DOHH2 (cell line): ENCODE results near the gene ZMYND8.

Experiments
- H3F3A ChIP-seq: fragments of 200-600 bp; sonication (generic), shearing (Covaris generic); 2 replicates; pipeline ENCODE4 v1.6.0; 2016; ENCODE audit warnings: antibody characterized with exemption, mild to moderate bottlenecking; ENCODE audit not compliant: control insufficient read depth, insufficient read depth
- H3K27ac ChIP-seq: fragments of 200-600 bp; sonication (generic); 2 replicates; pipeline ENCODE4 v1.5.1; 2014; ENCODE audit warnings: low read depth, mild to moderate bottlenecking, low read length, moderate library complexity
- H3K27me3 ChIP-seq: fragments of 200-600 bp; sonication (generic); 2 replicates; pipeline ENCODE4 v1.6.1; 2014; ENCODE audit warnings: mild to moderate bottlenecking, low read length, mixed read lengths; ENCODE audit not compliant: control insufficient read depth
- H3K36me3 ChIP-seq: fragments of 200-600 bp; sonication (generic); 2 replicates; pipeline ENCODE4 v1.6.1; 2014; ENCODE audit warnings: mild to moderate bottlenecking, low read length, moderate library complexity, mixed read lengths; ENCODE audit not compliant: control insufficient read depth
- H3K4me1 ChIP-seq: fragments of 200-600 bp; sonication (generic); 2 replicates; pipeline ENCODE4 v1.6.1; 2014; ENCODE audit warnings: mild to moderate bottlenecking, low read length, mixed read lengths; ENCODE audit not compliant: control insufficient read depth
- H3K4me2 ChIP-seq: fragments of 200-600 bp; sonication (generic); 2 replicates; pipeline ENCODE4 v1.6.0; 2014; ENCODE audit warnings: mild to moderate bottlenecking, low read length, moderate library complexity
- H3K4me3 ChIP-seq: fragments of 200-600 bp; sonication (generic); 2 replicates; pipeline ENCODE4 v1.5.1; 2014; ENCODE audit warnings: mild to moderate bottlenecking, low read length, mixed read lengths
- H3K79me2 ChIP-seq: fragments of 200-600 bp; sonication (generic); 2 replicates; pipeline ENCODE4 v1.6.1; 2014; ENCODE audit warnings: mild to moderate bottlenecking, low read length, mixed read lengths; ENCODE audit not compliant: control insufficient read depth
- H3K9me2 ChIP-seq: fragments of 200-600 bp; sonication (generic); replicated peaks from 2 replicates; pipeline ENCODE4 v1.6.1; 2014; ENCODE audit warnings: mild to moderate bottlenecking, low read length, mixed read lengths; ENCODE audit not compliant: control insufficient read depth
- H3K9me3 ChIP-seq: fragments of 200-600 bp; sonication (generic); 2 replicates; pipeline ENCODE4 v1.6.1; 2014; ENCODE audit warnings: antibody characterized with exemption, low read length, mixed read lengths; ENCODE audit not compliant: control insufficient read depth, insufficient read depth
- H4K20me1 ChIP-seq: fragments of 200-600 bp; sonication (generic); 2 replicates; pipeline ENCODE4 v1.6.0; 2014; ENCODE audit warnings: low read depth, mild to moderate bottlenecking, antibody characterized with exemption, low read length, moderate library complexity; ENCODE audit not compliant: control insufficient read depth, insufficient read depth
- CTCF ChIP-seq: fragments of 200-600 bp; sonication (generic); IDR thresholded peaks from one replicate; pipeline ENCODE4 v1.5.1; 2014; ENCODE audit warnings: antibody characterized with exemption, mild to moderate bottlenecking, low read depth, low read length; ENCODE audit not compliant: poor library complexity, severe bottlenecking
- EZH2phosphoT487 ChIP-seq: fragments of 200-600 bp; sonication (generic); IDR thresholded peaks from 2 replicates; pipeline ENCODE4 v1.6.1; 2017; ENCODE audit warnings: borderline replicate concordance, mild to moderate bottlenecking, antibody characterized with exemption, low read length, moderate library complexity, mixed read lengths

ZMYND8 gene

DNA sequence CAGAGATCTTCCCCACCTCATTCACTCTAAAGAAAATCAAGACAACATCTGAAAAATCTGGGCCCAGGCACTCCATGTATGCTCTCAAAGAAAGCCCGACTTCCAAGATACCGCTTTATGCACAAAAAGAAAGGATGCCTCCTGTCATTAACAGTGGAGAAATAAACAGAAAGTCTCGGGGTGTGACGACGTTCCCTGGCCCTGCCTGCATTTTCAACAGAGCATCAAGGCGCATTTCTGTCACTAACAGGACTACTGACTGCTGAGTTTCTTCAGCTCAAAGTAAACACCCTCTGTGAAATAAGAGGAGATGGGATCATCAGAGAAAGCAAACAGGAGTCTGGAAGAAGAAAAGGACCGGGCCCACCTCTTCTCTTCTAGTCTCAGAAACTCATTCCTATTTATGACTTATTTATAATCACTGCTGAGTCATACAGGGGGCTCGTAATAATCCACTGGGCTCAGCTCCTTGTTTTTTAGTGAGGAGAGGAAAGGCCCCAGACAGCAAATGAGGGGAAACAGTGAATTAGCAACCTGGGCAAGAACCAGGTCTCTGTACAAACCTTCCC, 99.7 kb downstream of the ZMYND8 start:
- Histone ChIP-seq H3K9me2 (no peaks in the 10 kb centered on the region), H3F3A (no peaks in the 10 kb centered on the region), H3K4me1 (peaks cover 55% of the 10 kb centered on the region), H3K27ac (no peak overlapping the region), H3K9me3 (no peaks in the 10 kb centered on the region), H4K20me1 (no peaks in the 10 kb centered on the region), H3K4me2 (no peak overlapping the region), H3K4me3 (no peak overlapping the region), H3K27me3 (no peaks in the 10 kb centered on the region), H3K36me3 (peaks cover 79% of the 10 kb centered on the region), H3K79me2 (peaks cover 60% of the 10 kb centered on the region)
- TF ChIP-seq EZH2phosphoT487 (no peak), CTCF (no peak)

- Histone ChIP-seq H3F3A (no peaks in the 10 kb centered on the region), H3K9me2 (no peaks in the 10 kb centered on the region), H3K79me2 (peaks cover 32% of the 10 kb centered on the region), H3K27me3 (no peaks in the 10 kb centered on the region), H3K4me1 (peaks cover 27% of the 10 kb centered on the region), H3K27ac (no peak overlapping the region), H3K9me3 (no peaks in the 10 kb centered on the region), H3K4me2 (no peak overlapping the region), H3K36me3 (peaks cover 73% of the 10 kb centered on the region), H3K4me3 (no peak overlapping the region), H4K20me1 (no peaks in the 10 kb centered on the region)
- TF ChIP-seq CTCF (no peak), EZH2phosphoT487 (no peak)
Observed at GRCh38 chr20:47253872-47254271, 102.6 kb downstream of the ZMYND8 start.

- no peak overlapping the region for H3K27ac ChIP-seq
- no peak overlapping the region for H3K4me3 ChIP-seq
- TF ChIP-seq CTCF = no peak
- TF ChIP-seq EZH2phosphoT487 = no peak
- H3K4me1 ChIP-seq = peaks cover 23% of the 10 kb centered on the region
- H3K9me2 ChIP-seq = no peaks in the 10 kb centered on the region
- H3K4me2 ChIP-seq = no peak overlapping the region
- peaks cover 22% of the 10 kb centered on the region for H3K79me2 ChIP-seq
- H3K9me3 ChIP-seq = no peaks in the 10 kb centered on the region
- H3F3A ChIP-seq = no peaks in the 10 kb centered on the region
- no peaks in the 10 kb centered on the region for H4K20me1 ChIP-seq
- no peaks in the 10 kb centered on the region for H3K27me3 ChIP-seq
- H3K36me3 ChIP-seq = peaks cover 75% of the 10 kb centered on the region
Observed at GRCh38 chr20:47252879-47253307, 103.6 kb downstream of the ZMYND8 start.
